HEK293 (cell line): ENCODE results near the gene TMEM140.

ENCODE experiments used
- CTCF ChIA-PET: fragments of 350-600 bp; formaldehyde crosslinking; extraction: SDS; loops from one replicate; lab custom pipeline; 2021; ENCODE audit warnings: antibody characterized with exemption; lab: Yijun Ruan, JAX
- POLR2A ChIA-PET: fragments of 300-600 bp; formaldehyde crosslinking; extraction: SDS; loops from one replicate; lab custom pipeline; 2020; ENCODE audit warnings: antibody characterized with exemption, inconsistent platforms; lab: Yijun Ruan, JAX
- H3K27ac ChIP-seq: fragments of 200-500 bp; sonication (Bioruptor generic); 2 replicates; pipeline ENCODE4 v1.5.1; 2014; ENCODE audit warnings: low read depth, low read length, control low read depth, inconsistent platforms; ENCODE audit errors: extremely low read depth
- H3K36me3 ChIP-seq, 2 experiments: fragments of 200-500 bp in 1 of 2; sonication (Bioruptor generic) in 1 of 2; 1 replicate in 1 of 2; 2 replicates in 1 of 2; pipeline ENCODE4 v1.5.1; 2014 to 2017; ENCODE audit warnings: inconsistent platforms in 2 of 2, low read length in 2 of 2; ENCODE audit not compliant: control insufficient read depth in 2 of 2, insufficient read depth in 1 of 2
- H3K4me1 ChIP-seq: fragments of 200-500 bp; sonication (Bioruptor generic); 2 replicates; pipeline ENCODE4 v1.5.1; 2014; ENCODE audit warnings: mild to moderate bottlenecking, low read length, inconsistent platforms; ENCODE audit not compliant: control insufficient read depth, insufficient read depth
- H3K4me3 ChIP-seq: 2 replicates; pipeline ENCODE4 v1.5.1; 2011; ENCODE audit warnings: low read depth, mild to moderate bottlenecking, control low read depth, low read length, moderate library complexity
- H3K9me3 ChIP-seq: fragments of 200-500 bp; sonication (Bioruptor generic); 2 replicates; pipeline ENCODE4 v1.5.1; 2014; ENCODE audit warnings: low read depth, low read length, inconsistent platforms; ENCODE audit not compliant: control insufficient read depth, insufficient read depth
- MYNN ChIP-seq: fragments of 450-650 bp; formaldehyde crosslinking; IDR thresholded peaks from 2 replicates; pipeline ENCODE4 v1.5.1; 2016; ENCODE audit warnings: missing biosample characterization, missing genetic modification characterization, borderline replicate concordance
- PRDM2 ChIP-seq: fragments of 450-650 bp; formaldehyde crosslinking; IDR thresholded peaks from 2 replicates; pipeline ENCODE4 v1.5.1; 2016; ENCODE audit warnings: missing biosample characterization, missing genetic modification characterization, borderline replicate concordance
- ZBTB1 ChIP-seq: fragments of 450-650 bp; formaldehyde crosslinking; IDR thresholded peaks from 2 replicates; pipeline ENCODE4 v1.5.1; 2016; ENCODE audit warnings: missing biosample characterization, missing genetic modification characterization
- ZBTB8A ChIP-seq: fragments of 450-650 bp; formaldehyde crosslinking; IDR thresholded peaks from 2 replicates; pipeline ENCODE4 v1.5.1; 2016; ENCODE audit warnings: missing biosample characterization, missing genetic modification characterization
- ZNF112 ChIP-seq: fragments of 450-650 bp; formaldehyde crosslinking; IDR thresholded peaks from 2 replicates; pipeline ENCODE4 v1.5.0; 2017; ENCODE audit warnings: missing biosample characterization, missing genetic modification characterization
- ZNF16 ChIP-seq: fragments of 450-650 bp; formaldehyde crosslinking; IDR thresholded peaks from 2 replicates; pipeline ENCODE4 v1.5.1; 2016; ENCODE audit warnings: low read depth, missing biosample characterization, missing genetic modification characterization
- ZNF280C ChIP-seq: fragments of 450-650 bp; formaldehyde crosslinking; IDR thresholded peaks from 2 replicates; pipeline ENCODE4 v1.5.1; 2016; ENCODE audit warnings: missing biosample characterization, missing genetic modification characterization
- ZNF518A ChIP-seq: fragments of 450-650 bp; formaldehyde crosslinking; conservative IDR thresholded peaks from 2 replicates; pipeline ENCODE4 v1.5.1; 2016; ENCODE audit warnings: low read depth, missing biosample characterization, missing genetic modification characterization
- ZNF629 ChIP-seq: fragments of 450-650 bp; formaldehyde crosslinking; IDR thresholded peaks from 2 replicates; pipeline ENCODE4 v1.5.1; 2017; ENCODE audit warnings: missing biosample characterization, missing genetic modification characterization
- ZNF747 ChIP-seq: fragments of 450-650 bp; formaldehyde crosslinking; IDR thresholded peaks from 2 replicates; pipeline ENCODE4 v1.5.1; 2016; ENCODE audit warnings: missing biosample characterization, missing genetic modification characterization
- ZNF830 ChIP-seq: fragments of 450-650 bp; IDR thresholded peaks from 2 replicates; pipeline ENCODE4 v1.5.0; 2018; ENCODE audit warnings: missing biosample characterization, missing genetic modification characterization, low read depth, mild to moderate bottlenecking, moderate library complexity

Gene TMEM140

GRCh38 chr7:135111379-135111778 is 36.5 kb upstream of the TMEM140 start:
- no peak overlapping the region for H3K4me3 ChIP-seq
- H3K9me3 ChIP-seq: no peaks in the 10 kb centered on the region
- ChIA-PET POLR2A (no interaction called here), CTCF (interaction anchor here (0.6 kb wide), 1 partner anchor 25 kb away, joined by 3 read pairs; no protein-coding TSS in a partner anchor)
- TF ChIP-seq ZBTB1 (tag by site-specific recombination) (no peak), ZNF747 (tag by site-specific recombination) (no peak), ZBTB8A (tag by site-specific recombination) (no peak), ZNF629 (tag by site-specific recombination) (no peak), ZNF518A (tag by site-specific recombination) (no peak), ZNF830 (tag by site-specific recombination) (no peak), ZNF280C (tag by site-specific recombination) (no peak), MYNN (no peak), ZNF112 (no peak), ZNF16 (tag by site-specific recombination) (no peak)
- H3K4me1 ChIP-seq: no peaks in the 10 kb centered on the region
- H3K36me3 ChIP-seq: no peaks in the 10 kb centered on the region
- no peak overlapping the region for H3K27ac ChIP-seq

- ChIA-PET CTCF (no interaction called here), POLR2A (no interaction called here)
- Histone ChIP-seq H3K4me3 (no peak overlapping the region), H3K4me1 (no peaks in the 10 kb centered on the region), H3K36me3 (no peaks in the 10 kb centered on the region), H3K27ac (no peak overlapping the region), H3K9me3 (no peaks in the 10 kb centered on the region)
- no peak for TF ChIP-seq PRDM2 (tag by site-specific recombination)
Observed at GRCh38 chr7:135114622-135115021, 33.2 kb upstream of the TMEM140 start.
